GM23248 (cell line): ENCODE measurements around the gene TYROBP.

Experiments
- EZH2 ChIP-seq: fragments of 200-600 bp; sonication (generic); IDR thresholded peaks from 2 replicates; pipeline ENCODE4 v1.6.1; 2018; ENCODE audit warnings: antibody characterized with exemption, mild to moderate bottlenecking; ENCODE audit not compliant: insufficient read depth, poor library complexity, severe bottlenecking
- EZH2phosphoT487 ChIP-seq: fragments of 200-600 bp; sonication (generic); IDR thresholded peaks from 2 replicates; pipeline ENCODE4 v1.6.1; 2018; ENCODE audit warnings: antibody characterized with exemption, moderate library complexity, mild to moderate bottlenecking, low read depth; ENCODE audit not compliant: insufficient read depth

GRCh38 chr19:35908010-35908441, at the start of gene TYROBP:
- TF ChIP-seq EZH2 (no peak), EZH2phosphoT487 (no peak)
